Stimulated activated naive B cell treated with anti-CD40 and anti-IgM and Interleukin-4, amounts not matched to agents 10 μg/mL and 1 μg/mL and 100 μg/mL, for 72 hours (primary cell): Measurements from ENCODE around the gene OR8D4.
"Not testable (repeated sequence)": the region's sequence is repeated elsewhere in the genome, so short reads cannot be mapped to it uniquely, and the experiment has no call there.

Experiments
- ATAC-seq, 2 donors: fragments of 150-1000 bp; cut with Tn5 transposase; replicated peaks; 2 replicates each; pipeline ENCODE4 v1.10.0; 2021; ENCODE audit warnings: moderate library complexity in 1 of 2
- DNase-seq: peaks from one replicate; pipeline ENCODE4 v3.0.0; 2021
- H3K27ac Mint-ChIP-seq: one replicate; pipeline ENCODE4 v1.8.0; 2022; ENCODE audit warnings: mild to moderate bottlenecking, mixed read lengths
- H3K27me3 Mint-ChIP-seq, 2 donors: one replicate each; pipeline ENCODE4 v1.8.0; 2022; ENCODE audit warnings: mixed read lengths in 2 of 2
- H3K36me3 Mint-ChIP-seq, 2 donors: one replicate each; pipeline ENCODE4 v1.8.0; 2022; ENCODE audit warnings: mixed read lengths in 2 of 2, mild to moderate bottlenecking in 1 of 2
- H3K4me1 Mint-ChIP-seq, 2 donors: one replicate each; pipeline ENCODE4 v1.8.0; 2022; ENCODE audit warnings: mixed read lengths in 2 of 2, mild to moderate bottlenecking in 1 of 2
- H3K4me3 Mint-ChIP-seq, 2 donors: one replicate each; pipeline ENCODE4 v1.8.0; 2022; ENCODE audit warnings: mild to moderate bottlenecking in 2 of 2, mixed read lengths in 2 of 2, moderate library complexity in 1 of 2
- H3K9me3 Mint-ChIP-seq, 2 donors: one replicate each; pipeline ENCODE4 v1.8.0; 2022; ENCODE audit warnings: mixed read lengths in 2 of 2, mild to moderate bottlenecking in 1 of 2

Gene OR8D4

GRCh38 chr11:123901867-123902266 is at the start of gene OR8D4:
TSS of gene OR8D4 (plus strand) at chr11:123902167. CDS start at chr11:123906432, 4,265 bp downstream.
- ATAC-seq (no peak), DNase-seq (no peak)
- Mint-ChIP-seq H3K4me1 (no peaks in the 10 kb centered on the region), H3K9me3 (no peaks in the 10 kb centered on the region), H3K27ac (no peak within 1 kb of the TSS), H3K36me3 (no peaks in the 10 kb centered on the region), H3K27me3 (no peaks in the 10 kb centered on the region), H3K4me3 (no peak within 1 kb of the TSS)

GRCh38 chr11:123852321-123852720 is 49.6 kb upstream of the OR8D4 start:
- no peak overlapping the region for H3K27ac Mint-ChIP-seq
- H3K9me3 Mint-ChIP-seq: peaks cover 4 to 8% of the 10 kb centered on the region in 2 donors
- H3K4me1 Mint-ChIP-seq: no peaks in the 10 kb centered on the region
- ATAC-seq (no peak), DNase-seq (no peak)
- no peak overlapping the region for H3K4me3 Mint-ChIP-seq
- no peaks in the 10 kb centered on the region for H3K36me3 Mint-ChIP-seq
- peaks cover 8 to 18% of the 10 kb centered on the region in 2 donors for H3K27me3 Mint-ChIP-seq

GRCh38 chr11:123853038-123853437 is 48.9 kb upstream of the OR8D4 start:
- peaks cover 8 to 18% of the 10 kb centered on the region in 2 donors for H3K27me3 Mint-ChIP-seq
- no peak overlapping the region for H3K4me3 Mint-ChIP-seq

GRCh38 chr11:123856444-123856843 is 45.5 kb upstream of the OR8D4 start:
- Mint-ChIP-seq H3K36me3 (no peaks in the 10 kb centered on the region), H3K27ac (no peak overlapping the region), H3K27me3 (peaks cover 0 to 7% of the 10 kb centered on the region in 2 donors), H3K4me3 (no peak overlapping the region), H3K9me3 (peaks cover 4 to 11% of the 10 kb centered on the region in 2 donors), H3K4me1 (no peaks in the 10 kb centered on the region)
- DNase-seq (no peak), ATAC-seq (no peak)

More at GRCh38 chr11:123853038-123853437, 48.9 kb upstream of the OR8D4 start:
- ATAC-seq: no peak
- no peak overlapping the region for H3K27ac Mint-ChIP-seq
- DNase-seq: no peak
- H3K9me3 Mint-ChIP-seq: peaks cover 4 to 11% of the 10 kb centered on the region in 2 donors
- H3K36me3 Mint-ChIP-seq: no peaks in the 10 kb centered on the region
- H3K4me1 Mint-ChIP-seq: no peaks in the 10 kb centered on the region

- Mint-ChIP-seq H3K27ac (no peak overlapping the region), H3K4me1 (no peaks in the 10 kb centered on the region), H3K27me3 (no peaks in the 10 kb centered on the region), H3K36me3 (no peaks in the 10 kb centered on the region), H3K4me3 (no peak overlapping the region), H3K9me3 (peaks cover 4 to 11% of the 10 kb centered on the region in 2 donors)
- DNase-seq (no peak), ATAC-seq (no peak)
These were observed 42.2 kb upstream of the OR8D4 start for GRCh38 chr11:123859731-123860130.

- peaks cover 10 to 11% of the 10 kb centered on the region in 2 donors for H3K9me3 Mint-ChIP-seq
- H3K27ac Mint-ChIP-seq, H3K4me3 Mint-ChIP-seq, H3K4me1 Mint-ChIP-seq, H3K36me3 Mint-ChIP-seq, H3K27me3 Mint-ChIP-seq, ATAC-seq, DNase-seq: not testable (repeated sequence)
These were observed 36.7 kb upstream of the OR8D4 start for GRCh38 chr11:123865293-123865692.

GRCh38 chr11:123867795-123868194 is 34.2 kb upstream of the OR8D4 start:
- not testable (repeated sequence) for H3K4me1 Mint-ChIP-seq, H3K4me3 Mint-ChIP-seq, ATAC-seq, H3K36me3 Mint-ChIP-seq, DNase-seq, H3K27me3 Mint-ChIP-seq, H3K27ac Mint-ChIP-seq
- peaks cover 12 to 14% of the 10 kb centered on the region in 2 donors for H3K9me3 Mint-ChIP-seq

GRCh38 chr11:123880912-123881311 is 21.1 kb upstream of the OR8D4 start:
- no peaks in the 10 kb centered on the region for H3K4me1 Mint-ChIP-seq
- no peaks in the 10 kb centered on the region for H3K36me3 Mint-ChIP-seq
- no peak for DNase-seq
- peaks cover 0 to 5% of the 10 kb centered on the region in 2 donors for H3K27me3 Mint-ChIP-seq
- H3K9me3 Mint-ChIP-seq: peaks cover 0 to 2% of the 10 kb centered on the region in 2 donors
- H3K27ac Mint-ChIP-seq: no peak overlapping the region
- no peak overlapping the region for H3K4me3 Mint-ChIP-seq
- no peak for ATAC-seq

- H3K9me3 Mint-ChIP-seq: peaks cover 0 to 2% of the 10 kb centered on the region in 2 donors
- no peak within 1 kb of the TSS for H3K4me3 Mint-ChIP-seq
- H3K27ac Mint-ChIP-seq: no peak within 1 kb of the TSS
- no peak for ATAC-seq
- no peaks in the 10 kb centered on the region for H3K4me1 Mint-ChIP-seq
- peaks cover 0 to 5% of the 10 kb centered on the region in 2 donors for H3K27me3 Mint-ChIP-seq
- no peak for DNase-seq
- no peaks in the 10 kb centered on the region for H3K36me3 Mint-ChIP-seq
These were observed 16.4 kb upstream of the OR8D4 start, which contains the start of gene TMEM225 for GRCh38 chr11:123885570-123885969. TSS of gene TMEM225 (minus strand) at chr11:123885670. CDS start at chr11:123885425, 245 bp downstream.

- ATAC-seq: no peak
- H3K27ac Mint-ChIP-seq: no peak overlapping the region
- no peaks in the 10 kb centered on the region for H3K9me3 Mint-ChIP-seq
- H3K4me3 Mint-ChIP-seq: no peak overlapping the region
- H3K4me1 Mint-ChIP-seq: no peaks in the 10 kb centered on the region
- H3K36me3 Mint-ChIP-seq: no peaks in the 10 kb centered on the region
- DNase-seq: no peak
- H3K27me3 Mint-ChIP-seq: no peaks in the 10 kb centered on the region
These were observed 9.9 kb upstream of the OR8D4 start for GRCh38 chr11:123892031-123892430.

GRCh38 chr11:123899792-123900191 is 2.2 kb upstream of the OR8D4 start:
- Mint-ChIP-seq H3K4me3 (no peak overlapping the region), H3K36me3 (no peaks in the 10 kb centered on the region), H3K4me1 (no peaks in the 10 kb centered on the region), H3K27me3 (no peaks in the 10 kb centered on the region), H3K9me3 (no peaks in the 10 kb centered on the region), H3K27ac (no peak overlapping the region)
- ATAC-seq (no peak), DNase-seq (no peak)

- DNase-seq (no peak), ATAC-seq (no peak)
- Mint-ChIP-seq H3K27ac (no peak overlapping the region), H3K4me1 (no peaks in the 10 kb centered on the region), H3K4me3 (no peak overlapping the region), H3K36me3 (no peaks in the 10 kb centered on the region), H3K27me3 (no peaks in the 10 kb centered on the region), H3K9me3 (no peaks in the 10 kb centered on the region)
These were observed 2.0 kb downstream of the OR8D4 start for GRCh38 chr11:123903932-123904331.

- no peaks in the 10 kb centered on the region for H3K36me3 Mint-ChIP-seq
- no peak overlapping the region for H3K27ac Mint-ChIP-seq
- no peaks in the 10 kb centered on the region for H3K4me1 Mint-ChIP-seq
- ATAC-seq: no peak
- no peak overlapping the region for H3K4me3 Mint-ChIP-seq
- DNase-seq: no peak
- no peaks in the 10 kb centered on the region for H3K9me3 Mint-ChIP-seq
- H3K27me3 Mint-ChIP-seq: no peaks in the 10 kb centered on the region
These were observed 3.0 kb downstream of the OR8D4 start for GRCh38 chr11:123904932-123905331.

- H3K27ac Mint-ChIP-seq: no peak overlapping the region
- ATAC-seq (no peak), DNase-seq (no peak)
- no peaks in the 10 kb centered on the region for H3K36me3 Mint-ChIP-seq
- H3K27me3 Mint-ChIP-seq: no peaks in the 10 kb centered on the region
- H3K9me3 Mint-ChIP-seq: no peaks in the 10 kb centered on the region
- H3K4me3 Mint-ChIP-seq: no peak overlapping the region
- no peaks in the 10 kb centered on the region for H3K4me1 Mint-ChIP-seq
These were observed 3.9 kb downstream of the OR8D4 start for GRCh38 chr11:123905826-123906225.

- Mint-ChIP-seq H3K36me3 (no peaks in the 10 kb centered on the region), H3K9me3 (peaks cover 0 to 2% of the 10 kb centered on the region in 2 donors), H3K27me3 (no peaks in the 10 kb centered on the region), H3K27ac (no peak overlapping the region), H3K4me3 (no peak overlapping the region), H3K4me1 (no peaks in the 10 kb centered on the region)
- ATAC-seq (no peak), DNase-seq (no peak)
These were observed 19.0 kb downstream of the OR8D4 start for GRCh38 chr11:123920943-123921342.

GRCh38 chr11:123924027-123924426 is 22.1 kb downstream of the OR8D4 start:
- H3K9me3 Mint-ChIP-seq: peaks cover 0 to 3% of the 10 kb centered on the region in 2 donors
- H3K36me3 Mint-ChIP-seq: no peaks in the 10 kb centered on the region

More at GRCh38 chr11:123924027-123924426, 22.1 kb downstream of the OR8D4 start:
- no peak overlapping the region for H3K27ac Mint-ChIP-seq
- H3K4me1 Mint-ChIP-seq: no peaks in the 10 kb centered on the region
- no peak for ATAC-seq
- no peak for DNase-seq
- no peaks in the 10 kb centered on the region for H3K27me3 Mint-ChIP-seq
- H3K4me3 Mint-ChIP-seq: no peak overlapping the region
